ENCODE results near the gene SUCNR1. TPM values are rescaled to one million over a fixed set of nuclear protein-coding genes. Genes with fewer than 3 reads are reported as not detected.
"Not testable (repeated sequence)": the region's sequence is repeated elsewhere in the genome, so short reads cannot be mapped to it uniquely, and the experiment has no call there.

SUCNR1 gene
- polyA plus RNA-seq (ENCODE audit: insufficient read length in 3 of 3): 10 to 100 TPM in 1 of 3 donors, 1 to 10 TPM in 2; 7.6 to 14.7 (median 9.9) TPM

- DNase-seq (ENCODE audit: low read depth in 3 of 3, low spot score in 2 of 3): no peak
Measured at GRCh38 chr3:151873398-151873797, at the start of gene SUCNR1. Gene SUCNR1, plus strand, starts transcription at chr3:151873643. Its CDS starts 6,250 bp downstream, at chr3:151879893.

GRCh38 chr3:151827816-151828215 lies 45.6 kb upstream of the SUCNR1 start:
- no peak for DNase-seq (ENCODE audit: low read depth in 3 of 3, low spot score in 2 of 3)

GRCh38 chr3:151835751-151836525 lies 37.5 kb upstream of the SUCNR1 start:
- no peak for DNase-seq (ENCODE audit: low read depth in 3 of 3, low spot score in 2 of 3)

- DNase-seq (ENCODE audit: low read depth in 3 of 3, low spot score in 2 of 3): no peak
Measured at GRCh38 chr3:151837057-151837456, 36.4 kb upstream of the SUCNR1 start.

- DNase-seq (ENCODE audit: low read depth in 3 of 3, low spot score in 2 of 3): peak; percentile 45 to 68 (median 60)
Measured at GRCh38 chr3:151838574-151839312, 34.7 kb upstream of the SUCNR1 start.

GRCh38 chr3:151839313-151839631 lies 34.2 kb upstream of the SUCNR1 start:
- no peak for DNase-seq (ENCODE audit: low read depth in 3 of 3, low spot score in 2 of 3)

GRCh38 chr3:151841801-151842200 lies 31.6 kb upstream of the SUCNR1 start:
- no peak for DNase-seq (ENCODE audit: low read depth in 3 of 3, low spot score in 2 of 3)

- DNase-seq (ENCODE audit: low read depth in 3 of 3, low spot score in 2 of 3): no peak
Measured at GRCh38 chr3:151843275-151843674, 30.2 kb upstream of the SUCNR1 start.

GRCh38 chr3:151845306-151845905 lies 28.0 kb upstream of the SUCNR1 start:
- no peak for DNase-seq (ENCODE audit: low read depth in 3 of 3, low spot score in 2 of 3)

GRCh38 chr3:151850065-151850464 lies 23.4 kb upstream of the SUCNR1 start:
- not testable (repeated sequence) for DNase-seq (ENCODE audit: low read depth in 3 of 3, low spot score in 2 of 3)

- DNase-seq (ENCODE audit: low read depth in 3 of 3, low spot score in 2 of 3): no peak
Measured at GRCh38 chr3:151852074-151852811, 21.2 kb upstream of the SUCNR1 start.

- no peak for DNase-seq (ENCODE audit: low read depth in 3 of 3, low spot score in 2 of 3)
Measured at GRCh38 chr3:151856118-151856517, 17.3 kb upstream of the SUCNR1 start.

GRCh38 chr3:151856641-151857040 lies 16.8 kb upstream of the SUCNR1 start:
- DNase-seq (ENCODE audit: low read depth in 3 of 3, low spot score in 2 of 3): no peak

GRCh38 chr3:151859233-151859673 lies 14.2 kb upstream of the SUCNR1 start:
- no peak for DNase-seq (ENCODE audit: low read depth in 3 of 3, low spot score in 2 of 3)

- no peak for DNase-seq (ENCODE audit: low read depth in 3 of 3, low spot score in 2 of 3)
Measured at GRCh38 chr3:151859905-151860304, 13.5 kb upstream of the SUCNR1 start.

- no peak for DNase-seq (ENCODE audit: low read depth in 3 of 3, low spot score in 2 of 3)
Measured at GRCh38 chr3:151863611-151864010, 9.8 kb upstream of the SUCNR1 start.

- no peak for DNase-seq (ENCODE audit: low read depth in 3 of 3, low spot score in 2 of 3)
Measured at GRCh38 chr3:151864423-151865101, 8.9 kb upstream of the SUCNR1 start.

GRCh38 chr3:151866711-151867410 lies 6.6 kb upstream of the SUCNR1 start:
- no peak for DNase-seq (ENCODE audit: low read depth in 3 of 3, low spot score in 2 of 3)

GRCh38 chr3:151867666-151868065 lies 5.8 kb upstream of the SUCNR1 start:
- DNase-seq (ENCODE audit: low read depth in 3 of 3, low spot score in 2 of 3): no peak

- no peak for DNase-seq (ENCODE audit: low read depth in 3 of 3, low spot score in 2 of 3)
Measured at GRCh38 chr3:151869181-151869580, 4.3 kb upstream of the SUCNR1 start.

Measured in right renal cortex interstitium (tissue), 3 donors.